Measurements from ENCODE around the gene ALDH5A1.
"Not testable (repeated sequence)": the region's sequence is repeated elsewhere in the genome, so short reads cannot be mapped to it uniquely, and the experiment has no call there.

ALDH5A1 gene

GRCh38 chr6:24489470-24489869 lies 5.3 kb upstream of the ALDH5A1 start, which contains the start of gene GPLD1:
GPLD1 (minus strand) TSS chr6:24489578; CDS start chr6:24489511, 67 bp downstream.
- no peak for DNase-seq

DNA sequence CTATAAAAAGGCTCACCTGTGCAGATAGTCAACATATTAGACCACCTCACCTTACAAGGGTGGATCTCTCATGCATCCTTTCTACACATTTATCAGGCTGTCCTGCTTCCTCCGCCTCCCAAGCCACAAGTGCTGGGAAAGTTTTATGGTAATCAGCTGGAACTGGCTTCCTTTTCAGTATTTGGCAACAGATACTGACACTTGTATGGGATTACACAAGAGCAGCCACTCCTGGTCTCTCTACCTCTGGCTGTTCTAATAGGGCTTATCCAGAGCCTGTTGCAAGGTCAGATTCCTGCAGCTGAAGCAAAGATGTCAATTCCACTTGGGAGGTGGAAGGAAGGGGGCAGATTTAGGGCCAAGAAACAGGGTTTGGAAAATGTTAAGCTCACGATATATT lies 4.9 kb upstream of the ALDH5A1 start:
- DNase-seq: no peak

DNA sequence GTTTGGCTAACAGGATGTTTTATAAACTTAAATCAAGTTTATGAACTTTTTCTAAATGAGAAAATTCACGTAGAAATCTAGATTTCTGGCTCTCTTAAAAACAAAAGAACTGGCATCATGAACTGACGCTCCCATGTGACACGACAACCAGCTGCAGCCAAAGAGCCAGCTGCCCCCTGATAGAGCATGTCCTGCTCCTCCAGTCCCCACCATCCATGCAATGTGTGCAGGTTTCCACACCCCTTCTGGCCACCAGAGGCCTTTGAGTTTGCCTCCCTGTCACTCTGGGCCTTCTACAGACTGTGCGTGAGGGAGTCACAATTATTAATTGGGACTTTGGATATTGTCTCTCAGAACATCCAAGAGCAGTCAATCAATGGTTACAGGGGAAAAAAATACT lies 3.8 kb upstream of the ALDH5A1 start:
- no peak for DNase-seq

DNA sequence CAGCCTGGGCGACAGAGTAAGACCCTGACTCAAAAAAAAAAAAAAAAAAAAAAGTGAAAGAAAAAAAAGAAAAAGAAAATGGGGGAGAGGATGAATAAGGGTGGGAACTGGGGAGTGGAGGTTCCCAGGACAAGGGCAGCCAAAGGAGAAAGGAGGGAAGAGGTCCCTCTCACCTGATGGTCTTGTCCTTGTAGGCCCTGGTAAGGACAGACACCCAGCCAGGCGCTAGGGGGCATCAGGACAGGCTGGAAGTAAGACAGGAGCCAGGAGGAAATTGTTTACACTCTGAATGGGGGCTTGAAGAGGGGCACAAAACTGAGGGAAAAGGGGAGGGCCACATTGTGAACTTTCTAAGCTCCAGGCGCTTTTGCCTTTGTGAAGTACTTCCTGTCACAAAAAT lies 2.3 kb upstream of the ALDH5A1 start:
- DNase-seq: no peak

- DNase-seq: no peak
Observed at GRCh38 chr6:24493945-24494820, 586 bp upstream of the ALDH5A1 start.

GRCh38 chr6:24497254-24497970 lies 2.6 kb downstream of the ALDH5A1 start:
- no peak for DNase-seq

DNA sequence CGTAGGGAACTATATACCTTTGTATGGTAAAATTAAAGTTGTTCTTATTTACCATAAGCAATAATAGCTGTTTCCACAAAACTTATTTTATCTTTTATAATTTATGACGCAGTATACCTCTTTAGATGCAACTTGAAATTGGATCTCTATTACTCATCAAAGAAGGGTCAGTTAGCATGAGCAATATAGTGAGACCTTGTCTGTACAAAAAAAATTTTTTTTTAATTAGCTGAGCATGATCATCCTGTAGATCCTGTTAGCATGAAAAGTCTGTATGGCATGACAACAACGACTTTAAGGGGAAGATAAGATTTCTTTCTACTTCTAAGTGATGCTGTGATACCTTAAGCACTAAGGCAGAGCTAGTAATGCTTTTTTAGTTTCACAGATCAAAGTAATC lies 5.9 kb downstream of the ALDH5A1 start:
- DNase-seq: no peak

DNA sequence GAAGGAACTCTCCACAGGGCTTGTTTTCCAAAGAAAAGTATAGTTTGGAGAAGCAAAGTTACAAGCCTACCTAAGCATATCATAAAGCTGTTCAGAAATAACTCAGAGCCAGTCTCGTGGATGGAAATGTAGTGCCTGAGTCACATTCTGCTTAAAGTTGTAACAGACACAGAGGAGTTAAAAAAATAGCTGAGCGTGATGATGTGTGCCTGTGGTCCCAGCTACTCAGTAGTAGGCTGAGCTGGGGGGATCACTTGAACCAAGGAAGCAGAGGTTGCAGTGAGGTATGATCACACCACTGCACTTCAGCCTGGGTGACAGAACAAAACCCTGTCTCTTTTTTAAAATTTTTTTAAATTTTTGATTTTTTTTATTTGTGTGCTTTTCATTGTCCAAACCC lies 6.6 kb downstream of the ALDH5A1 start:
- no peak for DNase-seq

DNA sequence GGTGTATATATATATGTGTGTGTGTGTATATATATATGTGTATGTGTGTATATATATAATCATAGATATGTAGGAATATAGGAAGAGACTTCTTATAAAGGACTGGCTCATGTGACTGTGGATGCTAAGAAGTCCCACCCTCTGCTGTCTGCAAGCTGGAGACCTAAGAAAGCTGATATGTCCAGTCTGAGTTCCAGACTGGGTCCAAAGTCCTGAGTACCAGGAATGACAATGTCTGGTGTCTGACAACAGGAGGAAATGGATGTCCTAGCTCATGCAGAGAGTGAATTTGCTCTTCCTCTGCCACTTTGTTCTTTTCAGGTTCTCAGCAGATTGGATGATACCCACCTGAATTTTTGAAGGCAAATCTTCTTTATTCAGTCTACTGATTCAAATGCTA lies 7.1 kb downstream of the ALDH5A1 start:
- DNase-seq: no peak

- no peak for DNase-seq
Observed at GRCh38 chr6:24504287-24504648, 9.5 kb downstream of the ALDH5A1 start.

GRCh38 chr6:24504649-24505586 lies 10.1 kb downstream of the ALDH5A1 start:
- no peak for DNase-seq

- no peak for DNase-seq
Observed at GRCh38 chr6:24506814-24507520, 12.2 kb downstream of the ALDH5A1 start.

- not testable (repeated sequence) for DNase-seq
Observed at GRCh38 chr6:24511976-24512375, 17.2 kb downstream of the ALDH5A1 start.

DNA sequence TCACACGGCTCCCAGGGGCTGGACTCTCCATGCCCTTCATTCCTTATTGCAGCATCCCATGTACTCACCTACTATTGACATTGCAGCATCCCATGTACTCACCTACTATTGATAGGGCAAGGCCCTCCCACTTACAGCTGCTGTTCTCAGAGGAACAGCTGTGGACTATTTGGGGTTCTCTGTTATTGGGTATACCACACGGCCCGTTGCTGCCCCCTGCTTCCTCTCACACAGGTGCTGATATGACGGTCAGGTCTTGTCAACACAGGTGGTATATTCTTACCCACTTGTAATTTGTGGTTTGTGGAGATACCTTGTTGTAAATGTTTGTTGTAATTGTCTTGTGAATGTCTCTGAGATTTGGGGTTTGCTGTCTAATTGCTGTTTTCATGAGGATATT lies 18.8 kb downstream of the ALDH5A1 start:
- no peak for DNase-seq

DNA sequence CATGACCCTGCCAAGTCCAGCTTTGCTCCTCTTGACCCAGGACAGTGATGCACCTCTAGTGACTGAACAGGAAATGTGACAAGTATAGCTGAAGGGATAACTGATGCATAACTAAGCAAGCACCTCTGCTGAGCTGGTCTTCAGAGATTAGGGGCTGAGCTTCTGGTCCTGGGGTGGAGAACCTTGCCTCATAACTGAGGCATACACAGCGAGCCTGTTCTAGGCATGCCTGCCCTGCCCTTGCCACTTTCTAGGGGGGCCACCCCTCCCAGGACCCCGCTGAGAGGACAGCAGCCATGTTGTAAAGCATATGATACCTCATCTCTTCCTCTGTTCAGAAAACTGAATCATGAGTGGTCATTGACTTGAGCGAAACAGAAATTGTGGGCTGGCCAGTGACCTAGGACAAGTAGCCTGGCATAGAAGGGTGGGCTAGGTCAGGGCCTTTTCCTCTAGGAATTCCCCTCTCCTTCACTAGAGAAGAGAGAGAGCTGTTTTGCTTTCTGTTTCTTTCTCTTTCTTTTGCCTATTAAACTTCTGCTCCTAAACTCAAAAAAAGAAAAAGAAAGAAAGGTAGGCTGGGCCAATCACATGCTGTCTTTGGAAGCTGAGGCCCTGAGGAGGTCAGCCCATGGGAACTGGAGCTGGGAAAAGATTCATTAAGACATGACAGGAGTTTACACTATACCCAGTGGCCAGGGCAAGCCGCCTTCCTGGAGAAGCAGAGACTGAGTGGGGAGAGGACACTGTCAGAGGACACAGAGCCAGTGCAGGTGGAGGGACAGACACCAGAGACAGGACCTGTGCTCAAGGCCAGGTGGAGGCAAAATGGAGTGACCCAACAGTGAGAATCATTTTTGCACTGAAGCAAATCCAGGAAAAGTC lies 23.1 kb downstream of the ALDH5A1 start:
- no peak for DNase-seq

DNA sequence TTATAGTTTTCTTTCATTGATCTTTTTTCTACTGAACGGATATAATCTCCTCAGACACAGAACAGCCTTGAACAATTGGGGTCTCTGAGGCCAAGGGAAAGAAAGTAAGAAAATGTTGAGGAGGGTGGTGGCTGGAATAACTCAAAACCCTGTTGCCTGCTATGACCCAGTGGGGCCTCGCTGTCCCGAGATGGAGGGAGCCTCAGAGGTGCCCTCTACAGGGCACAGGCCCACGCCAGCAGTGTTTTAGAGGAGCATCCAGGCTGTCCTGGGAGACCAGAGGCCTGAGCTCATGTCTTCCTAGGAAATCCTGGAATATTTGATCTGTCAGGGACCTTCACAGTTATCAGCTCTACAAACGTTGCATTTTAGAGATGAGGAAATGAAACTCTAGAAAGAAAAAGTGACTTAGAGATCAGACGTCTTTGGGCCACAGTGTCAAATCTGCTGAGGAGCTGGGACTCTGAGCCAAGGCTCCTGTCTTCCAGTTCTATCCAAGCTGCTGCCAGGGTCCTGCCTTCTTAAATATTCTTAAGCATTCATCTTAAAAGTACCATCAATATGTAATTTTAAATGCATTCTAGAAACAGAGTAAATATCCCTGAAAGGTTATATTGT lies 26.3 kb downstream of the ALDH5A1 start:
- peak; percentile 12 for DNase-seq

DNA sequence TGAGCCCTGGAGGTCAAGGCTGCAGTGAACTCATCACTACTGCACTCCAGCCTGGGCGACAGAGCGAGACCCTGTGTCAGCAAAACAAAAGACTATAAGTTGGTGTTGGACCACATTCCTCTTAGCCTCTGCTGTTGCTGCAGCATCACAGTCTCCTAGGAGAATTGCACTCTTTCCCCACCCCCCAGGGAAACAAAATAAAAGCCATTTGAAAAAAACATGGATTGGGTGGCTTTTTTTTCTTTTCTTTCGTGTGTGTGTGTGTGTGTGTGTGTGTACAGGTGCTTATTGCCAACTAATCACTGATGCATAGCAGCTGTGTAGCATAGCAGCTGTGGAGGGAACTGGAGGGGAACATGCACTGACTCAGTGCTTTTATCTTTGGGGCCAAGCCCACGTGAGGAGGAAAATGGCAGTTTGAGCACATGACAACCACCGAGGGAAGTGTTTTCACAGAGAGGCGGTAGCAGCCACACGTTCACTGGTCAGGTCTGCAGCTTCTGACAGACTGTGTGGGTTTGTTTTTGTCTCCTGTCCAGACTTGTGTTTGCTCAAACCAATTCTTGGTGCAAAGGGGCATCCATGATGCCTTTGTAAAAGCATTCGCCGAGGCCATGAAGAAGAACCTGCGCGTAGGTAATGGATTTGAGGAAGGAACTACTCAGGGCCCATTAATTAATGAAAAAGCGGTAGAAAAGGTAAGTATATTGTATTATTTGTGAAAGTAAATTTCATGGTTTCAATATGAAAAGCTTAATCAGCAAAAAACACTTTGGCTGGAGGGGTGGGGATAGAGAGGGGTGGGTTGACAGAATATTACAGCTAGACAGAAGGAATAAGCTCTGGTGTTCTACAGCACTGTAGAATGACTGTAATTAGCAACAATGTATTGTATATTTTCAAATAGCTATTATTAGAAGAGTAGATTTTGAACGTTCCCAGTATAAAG lies 27.7 kb downstream of the ALDH5A1 start:
- no peak for DNase-seq

DNA sequence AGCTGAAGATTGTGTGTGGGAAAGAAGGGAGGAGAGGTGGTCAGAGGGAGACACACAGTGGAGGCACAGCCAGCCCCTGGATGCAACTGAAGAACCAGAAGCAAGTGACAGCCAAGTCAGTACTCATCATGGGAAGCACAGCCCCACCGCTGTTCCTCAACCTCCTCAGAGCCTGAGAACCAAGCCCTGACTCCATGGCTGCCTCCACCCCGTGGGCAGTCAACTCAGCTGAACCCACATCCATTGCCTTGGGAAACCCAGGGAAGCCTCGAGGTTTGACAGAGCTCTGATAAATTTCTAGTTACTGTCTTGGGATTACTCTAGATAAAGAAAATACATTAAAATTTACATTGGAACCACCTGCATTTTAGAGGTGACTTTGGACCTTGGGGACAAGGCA lies 29.6 kb downstream of the ALDH5A1 start:
- no peak for DNase-seq

DNA sequence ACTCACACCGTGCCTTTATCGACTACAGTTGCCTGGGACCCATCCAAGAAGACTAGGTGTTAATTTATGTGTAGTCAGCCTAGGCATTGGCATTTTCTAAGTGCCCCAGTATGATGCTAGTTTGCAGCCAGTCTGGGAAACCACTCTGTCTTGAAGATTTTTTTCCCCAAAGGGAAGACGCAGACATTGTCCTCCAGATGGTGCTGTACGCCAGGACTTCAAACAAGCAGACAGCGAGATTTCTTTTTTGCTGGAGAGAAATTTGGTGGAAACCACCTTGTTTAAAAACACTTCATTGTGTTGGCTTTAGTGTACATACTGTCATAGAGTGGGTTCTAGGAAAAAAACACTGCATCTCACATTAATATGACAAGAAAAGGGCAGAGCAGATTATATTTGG lies 30.0 kb downstream of the ALDH5A1 start:
- DNase-seq: no peak

DNA sequence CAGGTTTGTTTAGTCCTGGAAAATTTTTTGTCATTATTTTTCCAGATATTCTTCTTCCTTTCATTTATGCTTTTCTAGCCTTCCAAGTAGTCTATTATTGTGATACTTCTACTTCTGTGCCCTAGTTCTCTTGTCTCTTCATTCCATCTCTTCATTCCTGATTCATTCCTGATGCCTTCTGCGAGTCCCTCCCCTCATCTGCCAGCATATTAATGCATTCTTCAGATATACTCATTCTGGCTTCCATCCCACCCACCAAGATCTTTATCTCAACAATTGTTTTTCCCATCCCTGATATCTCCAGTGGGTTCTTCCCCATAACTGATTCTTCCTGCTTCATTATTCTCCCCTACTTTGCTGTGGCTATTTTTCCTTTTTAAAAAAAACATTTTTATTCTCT lies 35.2 kb downstream of the ALDH5A1 start:
- DNase-seq: no peak
